HG03159 (cell line): ENCODE data around the gene MARK4.
"Not testable (repeated sequence)": the region's sequence is repeated elsewhere in the genome, so short reads cannot be mapped to it uniquely, and the experiment has no call there.

Source experiments
- ATAC-seq: cut with Tn5 transposase; IDR thresholded peaks from one replicate; pipeline ENCODE4 v1.9.1; 2021; ENCODE audit warnings: mild to moderate bottlenecking, moderate library complexity; ENCODE audit not compliant: unreplicated experiment

MARK4 gene

GRCh38 chr19:45334881-45335280 is 83.8 kb downstream of the MARK4 start:
- not testable (repeated sequence) for ATAC-seq

GRCh38 chr19:45336696-45337251 is 85.7 kb downstream of the MARK4 start:
- ATAC-seq, result no peak

GRCh38 chr19:45339629-45340028 is 88.6 kb downstream of the MARK4 start:
- no peak for ATAC-seq

- no peak for ATAC-seq
Observed at GRCh38 chr19:45340232-45340898, 89.3 kb downstream of the MARK4 start, which contains the start of gene KLC3. KLC3 (plus strand) TSS chr19:45340750; CDS start chr19:45345542, 4,792 bp downstream.

GRCh38 chr19:45340899-45341453 is 89.9 kb downstream of the MARK4 start:
- no peak for ATAC-seq

GRCh38 chr19:45342911-45343310 is 91.8 kb downstream of the MARK4 start:
- no peak for ATAC-seq

GRCh38 chr19:45344621-45345505 is 93.8 kb downstream of the MARK4 start:
- ATAC-seq, result no peak

GRCh38 chr19:45345506-45345860 is 94.4 kb downstream of the MARK4 start:
- ATAC-seq, result no peak

GRCh38 chr19:45346449-45346848 is 95.4 kb downstream of the MARK4 start:
- ATAC-seq, result no peak

GRCh38 chr19:45347570-45348366 is 96.7 kb downstream of the MARK4 start:
- no peak for ATAC-seq

GRCh38 chr19:45348367-45349125 is 97.5 kb downstream of the MARK4 start:
- no peak for ATAC-seq

- no peak for ATAC-seq
Observed at GRCh38 chr19:45349126-45349415, 98.0 kb downstream of the MARK4 start.

GRCh38 chr19:45349430-45349941 is 98.4 kb downstream of the MARK4 start:
- no peak for ATAC-seq

GRCh38 chr19:45350477-45351058 is 99.5 kb downstream of the MARK4 start:
- ATAC-seq, result no peak

GRCh38 chr19:45351401-45351952 is 100.4 kb downstream of the MARK4 start:
- ATAC-seq, result no peak

- ATAC-seq, result no peak
Observed at GRCh38 chr19:45352062-45352461, 101.0 kb downstream of the MARK4 start.

- no peak for ATAC-seq
Observed at GRCh38 chr19:45352471-45352870, 101.4 kb downstream of the MARK4 start.

- ATAC-seq, result no peak
Observed at GRCh38 chr19:45352914-45353796, 102.1 kb downstream of the MARK4 start.
